GM18873 (cell line): ENCODE measurements around the gene ABO.
"Not testable (repeated sequence)": the region's sequence is repeated elsewhere in the genome, so short reads cannot be mapped to it uniquely, and the experiment has no call there.

Experiments used
- ATAC-seq: cut with Tn5 transposase; IDR thresholded peaks from one replicate; pipeline ENCODE4 v1.9.1; 2021; ENCODE audit warnings: mild to moderate bottlenecking, moderate library complexity, moderate number of reproducible peaks; ENCODE audit not compliant: unreplicated experiment, low FRiP score

The ABO gene

GRCh38 chr9:133208171-133208879, 66.7 kb downstream of the ABO start:
- not testable (repeated sequence) for ATAC-seq

GRCh38 chr9:133207540-133208170, 67.3 kb downstream of the ABO start:
- no peak for ATAC-seq

GRCh38 chr9:133207021-133207531, 67.9 kb downstream of the ABO start:
- no peak for ATAC-seq

- ATAC-seq = no peak
These were observed 68.7 kb downstream of the ABO start for GRCh38 chr9:133205996-133206931.

GRCh38 chr9:133205481-133205887, 69.5 kb downstream of the ABO start:
- ATAC-seq = not testable (repeated sequence)
